ENCODE data around the gene EGR1. TPM values are rescaled to one million over a fixed set of nuclear protein-coding genes. Genes with fewer than 3 reads are reported as not detected.

The EGR1 gene
- total RNA-seq, 4 donors from 2014 or later, result 3.1 to 14.1 (median 8.8) TPM

DNA sequence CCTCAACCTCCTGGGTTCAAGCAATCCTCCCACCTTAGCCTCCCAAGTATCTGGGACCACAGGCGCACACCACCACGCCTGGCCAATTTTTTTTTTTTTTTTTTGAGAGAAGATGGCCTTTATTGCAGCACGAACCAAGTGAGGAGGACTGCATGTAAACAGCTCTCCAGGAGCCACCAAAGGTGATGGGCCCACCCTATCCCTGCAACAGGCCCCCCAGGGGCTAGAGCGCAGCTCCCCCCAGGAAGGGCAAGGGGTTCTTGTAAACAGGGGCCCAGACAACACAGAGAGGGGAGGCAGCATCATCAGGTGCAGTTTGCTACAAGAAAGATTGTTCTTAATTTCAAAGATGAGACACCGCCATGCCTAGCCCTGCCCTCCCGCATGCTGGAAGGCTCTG lies 12.6 kb upstream of the EGR1 start:
- Histone ChIP-seq H3K36me3 (no peaks in the 10 kb centered on the region), H3K27ac (no peak overlapping the region), H3K4me3 (no peak overlapping the region), H3K4me1 (peaks cover 0 to 11% (median 4%) of the 10 kb centered on the region in 4 donors), H3K27me3 (no peaks in the 10 kb centered on the region), H3K9me3 (no peaks in the 10 kb centered on the region)
- no peak for DNase-seq (ENCODE audit: low spot score in 2 of 2)
- WGBS, 2 donors, result 76 to 95% methylated on average over 6 of the region's 6 CpGs
- TF ChIP-seq EP300 (IDR thresholded peaks at IDR 0.05) (no peak), CTCF (IDR thresholded peaks at IDR 0.05) (no peak), POLR2A (IDR thresholded peaks at IDR 0.05) (no peak)

DNA sequence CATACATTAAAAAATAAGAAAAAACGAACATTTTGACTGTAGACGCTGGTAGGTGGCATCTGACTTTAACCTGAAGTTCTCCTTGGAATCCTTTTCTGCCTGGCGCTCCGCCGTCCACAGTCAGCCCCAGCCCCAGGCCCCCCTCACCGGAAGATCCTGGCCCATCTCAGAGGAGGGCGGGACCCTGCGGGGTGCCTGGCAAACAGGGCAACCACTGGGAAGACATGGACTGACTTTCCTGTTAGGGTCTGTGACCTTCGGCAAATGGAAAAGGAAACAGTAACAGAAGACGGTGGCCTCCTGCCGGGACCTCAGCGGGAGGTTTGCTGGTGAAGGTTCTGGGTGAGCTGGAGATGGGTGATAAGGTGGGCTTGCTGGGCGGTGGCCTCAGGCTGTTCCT lies 11.7 kb upstream of the EGR1 start:
- no peak for DNase-seq (ENCODE audit: low spot score in 2 of 2)
- H3K27me3 ChIP-seq, result no peaks in the 10 kb centered on the region
- no peaks in the 10 kb centered on the region for H3K9me3 ChIP-seq
- H3K4me1 ChIP-seq, result peaks cover 0 to 19% (median 10%) of the 10 kb centered on the region in 4 donors
- no peak overlapping the region for H3K4me3 ChIP-seq
- no peak for TF ChIP-seq CTCF (IDR thresholded peaks at IDR 0.05)
- TF ChIP-seq EP300 (IDR thresholded peaks at IDR 0.05), result no peak
- no peak for TF ChIP-seq POLR2A (IDR thresholded peaks at IDR 0.05)
- H3K36me3 ChIP-seq, result no peaks in the 10 kb centered on the region
- H3K27ac ChIP-seq, result no peak overlapping the region
- 90 to 93% methylated on average over 13 of the region's 13 CpGs for WGBS, 2 donors

GRCh38 chr5:138454121-138454520 lies 11.2 kb upstream of the EGR1 start:
- Histone ChIP-seq H3K27ac (no peak overlapping the region), H3K4me1 (peaks cover 0 to 21% (median 15%) of the 10 kb centered on the region in 4 donors), H3K9me3 (no peaks in the 10 kb centered on the region), H3K36me3 (no peaks in the 10 kb centered on the region), H3K27me3 (no peaks in the 10 kb centered on the region), H3K4me3 (no peak overlapping the region)
- TF ChIP-seq CTCF (IDR thresholded peaks at IDR 0.05), result no peak
- no peak for TF ChIP-seq POLR2A (IDR thresholded peaks at IDR 0.05)
- no peak for TF ChIP-seq EP300 (IDR thresholded peaks at IDR 0.05)
- 90 to 94% methylated on average over 7 to 8 of the region's 8 CpGs for WGBS, 2 donors
- DNase-seq (ENCODE audit: low spot score in 2 of 2), result no peak

DNA sequence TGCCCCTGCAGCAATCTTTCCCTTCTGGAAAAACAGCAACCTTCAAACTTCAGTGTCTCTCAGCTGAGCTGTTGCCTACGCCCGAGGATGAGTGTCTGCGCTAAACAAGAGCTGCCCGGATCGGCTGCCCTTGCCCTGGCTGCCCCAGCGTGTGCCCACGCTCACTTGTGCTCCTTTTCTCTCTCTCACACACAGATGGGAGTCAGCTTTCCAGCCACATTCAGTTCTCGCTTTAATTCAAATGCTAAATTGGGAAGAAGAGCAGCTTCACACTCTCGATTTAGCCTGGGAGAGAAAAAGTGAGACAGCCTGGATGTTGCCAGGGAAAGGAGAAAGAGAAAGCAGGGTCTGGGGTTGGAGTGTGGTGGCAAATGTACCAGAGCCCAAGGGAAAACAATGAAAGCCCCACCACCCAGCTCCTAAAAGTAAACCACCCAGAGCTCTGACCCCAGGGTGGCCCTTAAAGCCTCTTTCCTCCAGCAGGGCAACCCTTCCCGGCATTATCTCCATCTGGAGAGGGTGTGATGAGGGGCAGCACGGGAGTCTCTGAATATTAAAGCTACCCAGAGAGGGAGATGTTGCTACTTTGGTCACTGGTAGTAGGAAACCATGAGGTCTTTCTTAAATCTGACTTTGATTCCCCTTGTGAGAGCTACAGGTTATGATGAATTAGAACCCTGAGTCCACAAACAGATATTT lies 9.9 kb upstream of the EGR1 start:
- no peak for DNase-seq (ENCODE audit: low spot score in 2 of 2)
- no peak overlapping the region for H3K27ac ChIP-seq

More for the DNA sequence above, 9.9 kb upstream of the EGR1 start:
- H3K27me3 ChIP-seq, result no peaks in the 10 kb centered on the region
- no peak overlapping the region for H3K4me3 ChIP-seq
- H3K9me3 ChIP-seq, result no peaks in the 10 kb centered on the region
- 51 to 55% methylated on average over 11 of the region's 11 CpGs for WGBS, 2 donors
- peaks cover 0 to 18% (median 13%) of the 10 kb centered on the region in 4 donors for H3K4me1 ChIP-seq
- no peaks in the 10 kb centered on the region for H3K36me3 ChIP-seq
- TF ChIP-seq POLR2A (IDR thresholded peaks at IDR 0.05), result no peak
- TF ChIP-seq EP300 (IDR thresholded peaks at IDR 0.05), result no peak
- TF ChIP-seq CTCF (IDR thresholded peaks at IDR 0.05), result no peak
